ENCODE data around the gene UFD1.
"Not testable (repeated sequence)": the region's sequence is repeated elsewhere in the genome, so short reads cannot be mapped to it uniquely, and the experiment has no call there.

UFD1 gene

GRCh38 chr22:19446603-19447329 lies 32.2 kb downstream of the UFD1 start:
- DNase-seq: no peak

GRCh38 chr22:19445279-19445982 lies 33.6 kb downstream of the UFD1 start:
- DNase-seq: not testable (repeated sequence)

DNA sequence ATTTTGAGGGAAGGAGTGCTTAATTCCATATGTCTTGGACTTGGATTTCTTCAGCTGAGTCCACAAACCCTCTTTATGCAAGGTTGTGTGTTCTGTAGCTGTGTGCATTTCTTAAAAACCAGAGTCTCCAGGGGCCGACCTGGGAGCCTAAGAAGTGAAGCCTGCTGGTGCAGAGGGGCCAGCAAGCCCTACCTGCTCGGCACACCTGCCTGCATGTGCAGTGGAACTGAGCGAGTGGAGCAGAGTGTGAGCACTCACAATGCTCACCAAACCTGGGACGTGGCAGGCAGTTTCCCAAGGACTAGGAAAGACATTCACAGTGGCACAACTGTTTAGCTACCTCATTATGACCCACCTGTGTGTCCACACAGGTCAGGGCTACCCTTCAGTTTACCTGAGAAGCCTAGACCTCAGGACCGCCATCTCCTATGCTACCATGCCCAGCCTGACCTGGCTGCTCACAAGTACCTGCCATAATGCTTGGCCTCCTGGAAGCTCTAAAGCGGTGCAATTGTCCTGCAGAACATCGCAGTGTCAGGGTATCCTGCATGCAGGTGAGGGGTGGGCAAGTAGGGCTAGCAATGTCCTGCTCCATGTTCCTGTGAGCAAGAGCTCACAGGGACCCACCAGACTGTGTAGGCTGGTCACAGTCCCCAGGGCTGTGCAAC lies 35.3 kb downstream of the UFD1 start:
- no peak for DNase-seq

- no peak for DNase-seq
Observed at GRCh38 chr22:19442166-19442565, 36.8 kb downstream of the UFD1 start.

DNA sequence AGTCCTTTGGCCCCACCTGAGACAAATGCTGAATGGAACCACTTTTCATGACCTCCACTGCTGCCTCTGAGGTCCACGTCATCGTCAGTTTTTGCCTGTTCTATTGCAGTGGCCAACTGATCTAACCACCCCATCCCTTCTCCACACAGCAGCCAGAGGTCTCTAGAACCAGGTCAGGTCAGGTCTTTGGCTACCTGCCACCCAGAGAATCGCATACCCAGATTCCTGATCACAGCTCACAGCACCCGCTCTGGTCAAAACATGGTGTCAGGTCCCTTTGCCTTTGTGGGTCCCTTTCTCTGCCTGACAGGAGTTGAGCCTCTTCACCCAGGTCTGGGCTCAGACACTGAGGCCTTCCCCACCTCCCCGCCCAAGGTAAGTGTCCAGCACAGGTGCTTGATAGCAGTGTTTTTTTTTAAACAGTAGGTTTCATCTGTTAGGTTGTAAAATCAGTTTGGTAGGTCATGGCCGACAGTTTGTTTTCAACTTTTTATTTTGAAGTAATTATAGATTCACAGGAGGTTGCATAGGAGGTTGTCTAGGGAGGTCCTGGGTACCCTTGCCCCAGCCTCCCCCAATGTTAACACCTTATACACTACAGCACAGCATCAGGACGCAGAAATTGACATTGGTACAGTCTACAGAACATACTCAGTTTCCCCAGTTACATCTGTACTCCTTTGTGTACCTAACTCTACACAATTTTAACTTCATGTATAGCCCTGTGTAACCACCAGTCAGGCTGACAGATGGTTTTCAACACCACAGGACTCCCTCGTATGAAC lies 38.4 kb downstream of the UFD1 start:
- no peak for DNase-seq

DNA sequence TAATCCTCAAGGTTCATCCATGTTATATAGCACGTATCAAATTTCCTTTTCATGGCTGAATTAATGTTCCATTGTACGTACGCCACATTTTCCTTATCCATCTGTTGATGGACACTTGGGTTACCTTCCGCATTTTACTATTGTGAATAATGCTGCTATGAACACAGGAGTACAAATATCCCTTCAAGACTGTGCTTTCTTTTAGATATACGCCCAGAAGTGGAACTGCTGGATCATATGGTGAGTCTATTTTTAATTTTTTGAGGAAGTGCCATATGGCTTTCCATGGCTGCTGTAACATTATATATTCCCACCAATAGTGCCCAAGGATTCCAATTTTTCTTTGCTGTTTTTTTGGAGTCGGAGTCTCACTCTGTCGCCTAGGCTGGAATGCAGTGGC lies 40.7 kb downstream of the UFD1 start:
- peak; percentile 67 for DNase-seq

DNA sequence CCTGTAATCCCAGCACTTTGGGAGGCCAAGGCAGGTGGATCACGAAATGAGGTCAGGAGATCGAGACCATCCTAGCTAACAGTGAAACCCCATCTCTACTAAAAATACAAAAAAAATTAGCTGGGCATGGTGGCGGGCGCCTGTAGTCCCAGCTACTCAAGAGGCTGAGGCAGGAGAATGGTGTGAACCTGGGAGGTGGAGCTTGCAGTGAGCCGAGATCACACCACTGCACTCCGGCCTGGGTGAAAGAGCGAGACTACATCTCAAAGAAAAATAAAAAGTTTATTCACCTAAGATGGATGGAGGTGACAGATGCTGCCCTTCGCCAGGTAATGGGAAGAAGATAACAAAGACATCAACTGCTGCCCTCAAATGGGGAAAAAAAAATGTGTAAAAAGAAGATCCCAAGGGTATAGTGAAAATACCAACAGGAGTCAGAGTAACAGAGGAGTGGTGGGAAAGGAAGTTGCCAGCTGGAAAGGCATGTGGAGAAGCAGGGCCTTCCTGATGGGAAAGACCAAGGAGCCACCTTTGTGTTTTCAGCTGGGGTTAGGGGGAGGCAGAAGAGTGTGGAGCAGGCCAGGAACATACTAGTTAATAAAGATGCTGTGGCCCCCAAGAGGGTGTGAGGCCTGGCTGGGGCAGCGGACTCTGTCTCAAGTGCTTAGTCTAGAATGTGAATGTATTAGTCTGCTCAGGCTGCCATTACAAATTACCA lies 42.4 kb downstream of the UFD1 start:
- DNase-seq: peak; percentile 70

GRCh38 chr22:19434829-19435580 lies 44.0 kb downstream of the UFD1 start:
- no peak for DNase-seq

- DNase-seq: no peak
Observed at GRCh38 chr22:19434401-19434800, 44.6 kb downstream of the UFD1 start.

DNA sequence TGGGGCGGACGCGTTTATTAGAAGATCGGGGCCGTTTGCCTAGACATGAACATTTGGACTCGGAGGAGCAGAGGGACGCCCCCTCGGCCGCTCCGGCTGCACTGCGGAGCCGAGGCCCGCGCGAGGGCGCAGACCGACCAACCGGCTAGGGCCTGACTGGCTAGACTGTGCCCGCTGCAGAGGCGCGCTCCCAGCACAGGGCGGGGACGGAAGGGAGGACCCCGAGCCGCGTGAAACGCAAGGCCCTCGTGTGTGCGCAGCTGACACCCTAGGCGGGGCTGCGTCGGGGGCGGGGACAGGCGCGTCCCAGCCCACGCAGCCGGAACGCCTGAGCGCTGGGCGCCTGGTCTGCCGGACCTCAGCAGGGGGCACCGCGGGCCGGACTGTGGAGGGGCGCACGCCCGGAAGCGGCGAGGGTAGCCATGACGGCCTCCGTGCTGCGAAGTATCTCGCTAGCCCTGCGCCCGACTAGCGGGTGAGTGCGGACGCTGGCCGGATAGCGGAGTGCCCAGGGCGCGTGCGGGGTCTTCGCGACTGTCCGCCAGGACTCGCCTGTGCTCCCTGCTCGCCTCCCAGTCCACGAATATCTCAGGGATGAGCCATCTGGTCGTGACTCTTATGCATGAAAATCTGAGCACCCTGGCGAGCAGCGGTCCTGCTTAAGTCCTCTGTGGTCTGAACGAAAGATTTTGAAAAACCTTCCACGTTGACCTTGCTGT lies 46.7 kb downstream of the UFD1 start, which contains the start of gene MRPL40:
Gene MRPL40, plus strand, starts transcription at position 413 of the 719 bp plus-strand sequence. Its CDS starts 10 bp downstream, at position 423.
- DNase-seq: peak; percentile 91

DNA sequence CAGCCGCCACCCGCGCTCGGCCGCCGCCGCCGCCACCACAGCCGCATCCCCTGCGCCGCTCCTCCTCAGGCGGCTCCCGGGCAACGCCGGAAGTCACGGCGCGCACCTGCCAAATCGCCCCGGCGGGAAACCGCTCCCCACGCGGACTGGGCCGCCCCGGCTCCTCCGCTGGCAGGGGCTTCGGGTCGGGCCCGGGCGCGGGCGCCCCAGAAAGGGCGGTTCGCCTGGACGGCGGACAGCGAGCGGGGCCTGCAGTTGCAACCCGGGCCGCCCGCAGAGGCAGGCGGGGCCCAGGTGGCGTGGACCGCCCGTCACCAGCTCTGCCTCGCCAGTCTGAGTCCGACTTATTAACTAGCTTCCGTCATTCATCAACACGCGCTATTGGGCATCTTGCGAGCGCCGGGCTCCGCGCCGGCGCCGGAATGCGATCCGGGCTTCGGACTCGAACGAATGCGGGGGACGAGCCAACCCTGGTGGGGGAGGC lies 47.3 kb downstream of the UFD1 start, which contains the start of gene HIRA:
Gene HIRA, minus strand, starts transcription at position 85 of the 484 bp plus-strand sequence. CDS start 257 bp downstream, outside the sequence.
- peak; percentile 77 for DNase-seq

- DNase-seq: no peak
Observed at GRCh38 chr22:19430890-19431541, 48.0 kb downstream of the UFD1 start.

DNA sequence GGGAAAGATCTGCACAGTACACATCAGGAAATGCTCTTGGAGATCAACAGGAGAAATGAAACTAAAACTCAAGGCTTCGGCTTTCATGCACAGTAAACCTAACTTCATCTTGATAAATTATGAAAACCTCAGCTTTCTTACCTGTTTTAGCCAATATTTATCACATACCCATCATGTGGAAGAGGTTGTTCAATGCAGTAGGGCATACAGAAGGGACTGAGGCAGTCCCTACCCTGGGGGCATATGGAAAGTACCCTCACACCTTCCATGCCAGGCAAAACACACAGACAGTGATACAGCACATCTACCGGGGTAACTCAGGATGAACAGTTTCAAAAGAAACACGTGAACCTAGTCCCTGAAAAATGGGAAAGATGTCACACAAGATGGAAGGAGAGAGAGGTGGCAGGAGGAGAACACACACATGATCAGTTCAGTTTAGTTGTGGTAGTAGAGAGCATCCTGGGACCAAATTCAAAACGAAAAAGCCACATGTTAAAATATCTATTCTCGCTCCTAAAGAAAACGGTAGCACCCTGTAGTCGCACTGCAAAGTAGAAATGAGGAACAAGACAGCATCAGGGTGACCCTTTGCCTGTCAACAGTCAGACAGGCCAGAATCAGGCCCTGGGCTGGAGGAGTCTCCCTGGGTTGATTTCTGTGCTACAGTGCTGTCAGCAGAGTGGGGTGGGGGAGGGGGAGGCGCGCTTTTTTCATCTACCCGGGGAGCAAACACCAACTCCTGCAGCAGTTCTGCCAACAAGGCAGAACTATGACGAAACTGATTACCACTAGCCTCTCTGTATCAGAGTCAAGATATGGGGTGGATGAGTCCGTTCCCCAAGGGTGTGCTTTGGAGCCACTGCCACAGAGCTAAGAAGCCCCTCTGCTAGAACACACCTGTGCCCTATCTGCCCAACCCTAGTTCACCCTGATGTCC lies 48.8 kb downstream of the UFD1 start:
- no peak for DNase-seq

- DNase-seq: no peak
Observed at GRCh38 chr22:19424186-19424500, 54.9 kb downstream of the UFD1 start.

DNA sequence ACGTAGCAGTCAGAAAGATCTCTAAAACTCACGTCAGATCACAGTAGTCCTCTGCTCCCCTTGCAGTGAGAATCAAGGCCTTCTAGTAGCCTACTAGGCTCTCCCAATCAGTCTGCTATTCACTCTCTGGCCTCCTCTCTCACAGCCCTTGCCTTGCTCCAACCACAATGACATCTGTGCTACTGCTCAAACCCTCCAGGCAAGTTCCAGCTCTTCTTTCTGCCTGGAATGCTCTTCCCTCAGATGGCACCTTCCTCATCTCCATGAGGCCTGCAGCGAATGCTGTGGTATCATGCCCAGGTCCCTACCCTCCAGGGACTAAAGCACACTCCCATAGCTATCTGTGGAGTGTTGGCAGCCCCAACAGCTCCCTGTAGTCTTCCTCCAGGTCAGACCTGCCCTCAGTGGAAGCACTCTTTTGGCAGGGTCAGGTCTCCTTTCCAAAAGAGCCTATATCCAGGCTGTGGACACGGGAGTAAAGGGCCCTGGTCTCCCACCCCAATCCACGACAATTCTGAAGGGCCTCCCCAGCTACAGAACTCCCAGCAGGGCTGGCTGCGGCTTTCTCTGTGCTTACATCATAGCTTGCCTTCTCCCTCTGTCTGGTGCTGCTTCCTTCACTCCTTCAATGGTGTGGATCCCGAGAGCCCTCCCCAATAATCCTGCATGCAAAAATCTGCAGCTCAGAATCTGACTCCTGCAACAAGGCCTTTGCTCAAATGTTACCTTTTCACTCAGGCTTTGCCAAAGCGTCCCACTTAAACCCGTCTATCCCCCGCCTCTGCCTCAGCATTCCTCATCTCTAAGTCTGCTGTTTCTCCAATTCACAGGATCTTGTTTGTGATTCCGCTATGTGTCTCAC lies 56.3 kb downstream of the UFD1 start:
- no peak for DNase-seq

- DNase-seq: no peak
Observed at GRCh38 chr22:19420321-19420720, 58.7 kb downstream of the UFD1 start.

DNA sequence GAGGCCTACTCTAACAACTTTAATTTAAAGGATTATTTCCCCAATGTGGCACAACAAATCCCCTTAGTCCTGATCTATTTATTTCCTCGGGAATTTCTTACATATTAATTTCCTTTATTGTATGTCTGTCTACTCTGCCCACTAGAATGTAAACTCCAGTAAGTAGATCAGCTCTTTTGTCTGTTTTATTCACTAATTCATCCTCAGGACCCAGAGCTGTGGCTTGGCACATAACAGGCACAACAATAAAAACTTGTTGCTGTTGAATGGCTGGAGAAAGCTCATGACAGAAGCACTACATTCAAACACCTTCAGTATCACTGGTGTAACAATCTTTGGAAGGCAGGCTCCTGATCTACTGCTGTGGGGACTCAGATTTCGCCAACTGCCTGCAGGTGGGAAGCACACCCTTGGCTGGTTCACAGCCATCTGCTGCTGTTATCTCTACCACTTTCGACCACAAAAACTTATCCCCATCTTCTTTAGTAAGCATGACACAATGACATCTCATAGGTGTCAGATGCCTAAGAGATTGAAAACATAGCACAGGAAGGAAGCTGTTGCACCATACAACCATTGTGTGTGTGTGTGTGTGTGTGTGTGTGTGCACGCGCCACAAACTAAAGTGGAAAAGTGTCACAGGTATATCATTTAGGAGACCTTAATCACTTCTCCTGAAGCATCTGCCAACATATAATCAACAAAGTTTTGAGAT lies 59.4 kb downstream of the UFD1 start:
- peak; percentile 61 for DNase-seq

Data from NCI-H2171 (cell line).